Endodermal cell (in vitro differentiated cells): ENCODE results near the gene SYCE3. TPM values are rescaled to one million over a fixed set of nuclear protein-coding genes. Genes with fewer than 3 reads are reported as not detected.

Source experiments
- DNase-seq: peaks from one replicate; pipeline ENCODE4 v3.0.0-alpha.2; 2017
- H3K27ac ChIP-seq: 2 replicates; pipeline ENCODE4 v1.5.1; 2013; ENCODE audit warnings: mild to moderate bottlenecking, low read depth, low read length, moderate library complexity
- H3K27me3 ChIP-seq: 2 replicates; pipeline ENCODE4 v1.6.1; 2013; ENCODE audit warnings: mild to moderate bottlenecking, low read length, moderate library complexity; ENCODE audit not compliant: insufficient read depth, control insufficient read depth, poor library complexity, severe bottlenecking
- H3K36me3 ChIP-seq: 2 replicates; pipeline ENCODE4 v1.7.0; 2013; ENCODE audit warnings: mild to moderate bottlenecking, low read length, moderate library complexity; ENCODE audit not compliant: control insufficient read depth, insufficient read depth
- H3K4me1 ChIP-seq: one replicate; pipeline ENCODE4 v1.7.0; 2013; ENCODE audit warnings: low read length; ENCODE audit not compliant: control insufficient read depth, insufficient read depth
- H3K4me3 ChIP-seq: 2 replicates; pipeline ENCODE4 v1.5.1; 2013; ENCODE audit warnings: mild to moderate bottlenecking, low read length, moderate library complexity
- H3K9ac ChIP-seq: 2 replicates; pipeline ENCODE4 v1.6.1; 2013; ENCODE audit warnings: mild to moderate bottlenecking, low read length, moderate library complexity; ENCODE audit not compliant: poor library complexity, severe bottlenecking; ENCODE audit errors: extremely low read depth
- H3K9me3 ChIP-seq: 2 replicates; pipeline ENCODE4 v1.6.1; 2013; ENCODE audit warnings: mild to moderate bottlenecking, low read length, moderate library complexity; ENCODE audit not compliant: control insufficient read depth
- H3K27ac Mint-ChIP-seq: 2 replicates; pipeline ENCODE4 v1.8.0; 2020; ENCODE audit warnings: mixed read lengths
- H3K27me3 Mint-ChIP-seq: 2 replicates; pipeline ENCODE4 v1.8.0; 2021; ENCODE audit warnings: mild to moderate bottlenecking, mixed read lengths; ENCODE audit not compliant: insufficient read depth
- H3K36me3 Mint-ChIP-seq: 2 replicates; pipeline ENCODE4 v1.8.0; 2020; ENCODE audit warnings: low read depth, mixed read lengths
- H3K4me1 Mint-ChIP-seq: 2 replicates; pipeline ENCODE4 v1.8.0; 2020; ENCODE audit warnings: mixed read lengths
- H3K4me3 Mint-ChIP-seq: 2 replicates; pipeline ENCODE4 v1.8.0; 2020; ENCODE audit warnings: mild to moderate bottlenecking, moderate library complexity, mixed read lengths
- H3K9me3 Mint-ChIP-seq: 2 replicates; pipeline ENCODE4 v1.8.0; 2020; ENCODE audit warnings: mild to moderate bottlenecking, mixed read lengths
- CTCF ChIP-seq: fragments of 200-600 bp; sonication (generic); conservative IDR thresholded peaks from 2 replicates; pipeline ENCODE4 v1.5.0; 2021; ENCODE audit warnings: antibody characterized with exemption, mild to moderate bottlenecking
- WGBS, 2 experiments: methylation state at CpG; one replicate each; pipeline versions ENCODE4 v1.1.5 to v1.1.7; 2013; ENCODE audit warnings: missing lambda C conversion rate in 2 of 2, mixed read lengths in 1 of 2; ENCODE audit not compliant: insufficient coverage in 1 of 2, insufficient read length in 1 of 2; 5-methylcytosine and 5-hydroxymethylcytosine counted together
- total RNA-seq, 2 donors: library from RNA; stranded (reverse); fragmentation: NEBNext Ultra II Directional in 1 of 2; extraction: Animal tissue kit (Norgen Biotek cat#: 25700) in 1 of 2; gene quantifications; 2 replicates in 1 of 2; 3 replicates in 1 of 2; pipeline ENCODE4 v1.2.1, GENCODE V29; 2021

Gene SYCE3
- total RNA-seq, 2 donors from 2014 or later, result 0.70 to 0.91 TPM

DNA sequence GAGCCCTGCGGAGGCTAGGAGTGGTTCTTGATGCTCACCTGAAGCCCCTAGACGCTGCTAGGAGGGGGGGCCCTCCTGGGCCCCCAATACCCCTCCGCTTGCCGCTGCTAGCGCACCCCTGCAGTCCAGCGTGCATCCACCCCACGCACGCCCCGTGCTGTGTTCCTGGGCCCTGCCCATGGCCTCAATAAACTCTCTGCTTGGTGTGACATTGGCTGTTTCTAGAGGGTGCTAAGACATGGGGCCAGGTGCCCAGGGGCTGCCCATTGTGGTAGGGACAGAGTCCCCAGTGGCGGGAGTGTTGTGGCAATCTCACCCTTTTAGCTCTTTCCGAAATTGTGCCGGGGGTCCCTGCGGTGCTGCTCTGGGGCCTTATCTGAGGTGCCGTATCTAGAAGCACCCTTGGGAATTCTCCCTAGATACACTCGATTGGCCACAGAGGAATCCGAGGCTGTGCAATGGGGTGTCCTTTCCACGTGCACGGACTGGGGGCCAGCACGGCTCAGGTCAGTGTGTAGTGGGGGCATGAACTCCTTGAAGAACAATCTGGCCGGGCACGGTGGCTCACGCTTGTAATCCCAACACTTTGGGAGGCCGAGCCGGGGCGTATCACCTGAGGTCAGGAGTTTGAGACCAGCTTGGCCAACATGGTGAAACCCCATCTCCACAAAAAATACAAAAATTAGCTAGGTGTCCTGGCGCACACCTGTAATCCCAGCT is 48.8 kb upstream of the SYCE3 start:
- Histone ChIP-seq H3K4me3 (no peak overlapping the region), H3K27ac (no peak overlapping the region), H3K9me3 (no peaks in the 10 kb centered on the region), H3K27me3 (peaks cover 31% of the 10 kb centered on the region), H3K9ac (no peak overlapping the region), H3K4me1 (no peaks in the 10 kb centered on the region), H3K36me3 (no peaks in the 10 kb centered on the region)
- Mint-ChIP-seq H3K4me3 (no peak overlapping the region), H3K36me3 (no peaks in the 10 kb centered on the region), H3K9me3 (no peaks in the 10 kb centered on the region), H3K27ac (no peak overlapping the region), H3K27me3 (peaks cover 67% of the 10 kb centered on the region), H3K4me1 (no peaks in the 10 kb centered on the region)
- DNase-seq, result no peak
- WGBS, 2 experiments, result 87 to 93% methylated on average over 17 to 26 of the region's 26 CpGs
- TF ChIP-seq CTCF, result no peak

DNA sequence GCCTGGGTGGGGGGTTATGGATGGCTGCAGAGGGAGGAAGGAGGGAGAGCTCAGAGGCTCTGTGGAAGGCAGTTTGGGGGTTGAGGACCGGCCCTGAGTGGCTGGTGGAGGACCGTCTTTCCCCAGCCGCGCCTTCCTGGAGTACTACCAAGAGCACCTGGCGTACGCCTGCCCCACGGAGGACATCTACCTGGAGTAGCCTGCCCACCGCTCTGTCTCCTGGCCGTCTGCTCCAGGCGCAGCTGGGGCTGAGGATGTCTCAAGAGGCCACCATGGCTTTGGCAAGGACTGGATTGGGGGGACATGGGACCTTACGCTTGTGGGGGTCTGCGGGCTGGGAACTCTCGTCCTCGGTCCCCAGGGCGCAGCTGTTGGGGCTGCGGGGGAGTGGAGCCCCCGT is 47.9 kb upstream of the SYCE3 start:
- Histone ChIP-seq H3K4me3 (no peak overlapping the region), H3K36me3 (no peaks in the 10 kb centered on the region), H3K9me3 (no peaks in the 10 kb centered on the region), H3K27ac (no peak overlapping the region), H3K27me3 (peaks cover 40% of the 10 kb centered on the region), H3K4me1 (no peaks in the 10 kb centered on the region), H3K9ac (no peak overlapping the region)
- no peak for TF ChIP-seq CTCF
- Mint-ChIP-seq H3K36me3 (no peaks in the 10 kb centered on the region), H3K4me3 (no peak overlapping the region), H3K27ac (no peak overlapping the region), H3K9me3 (no peaks in the 10 kb centered on the region), H3K27me3 (peaks cover 74% of the 10 kb centered on the region), H3K4me1 (no peaks in the 10 kb centered on the region)
- 86 to 95% methylated on average over 10 to 17 of the region's 17 CpGs for WGBS, 2 experiments
- no peak for DNase-seq

DNA sequence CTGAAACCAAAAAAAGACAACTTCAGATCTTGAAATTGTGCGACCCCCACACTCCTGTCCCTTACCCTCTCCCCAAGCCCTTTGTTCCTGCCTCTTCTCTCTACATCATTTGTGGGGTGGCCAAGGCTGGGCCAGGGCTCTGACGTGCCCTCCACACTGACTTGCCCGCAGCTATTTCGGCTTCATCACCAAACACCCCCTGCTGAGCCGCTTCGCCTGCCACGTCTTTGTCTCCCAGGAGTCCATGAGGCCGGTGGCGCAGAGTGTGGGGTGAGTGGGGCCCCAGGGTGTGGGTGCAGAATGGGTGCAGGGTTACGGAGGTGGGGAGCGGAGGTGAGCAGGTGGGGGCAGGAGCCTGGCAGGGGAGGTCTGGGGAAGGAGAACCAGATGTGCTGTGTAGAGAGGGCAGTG is 47.3 kb upstream of the SYCE3 start:
- Histone ChIP-seq H3K27ac (no peak overlapping the region), H3K27me3 (peaks cover 46% of the 10 kb centered on the region), H3K9ac (no peak overlapping the region), H3K4me1 (no peaks in the 10 kb centered on the region), H3K9me3 (no peaks in the 10 kb centered on the region), H3K4me3 (no peak overlapping the region), H3K36me3 (no peaks in the 10 kb centered on the region)
- no peak overlapping the region for H3K27ac Mint-ChIP-seq
- DNase-seq, result no peak
- 91 to 100% methylated on average over 2 to 11 of the region's 11 CpGs for WGBS, 2 experiments
- no peak for TF ChIP-seq CTCF
- no peaks in the 10 kb centered on the region for H3K4me1 Mint-ChIP-seq
- no peaks in the 10 kb centered on the region for H3K36me3 Mint-ChIP-seq
- H3K4me3 Mint-ChIP-seq, result no peak overlapping the region
- no peaks in the 10 kb centered on the region for H3K9me3 Mint-ChIP-seq
- H3K27me3 Mint-ChIP-seq, result peaks cover 78% of the 10 kb centered on the region
